Ovary (tissue), 9 donors: Measurements from ENCODE around the gene COL6A1. TPM values are rescaled to one million over a fixed set of nuclear protein-coding genes. Genes with fewer than 3 reads are reported as not detected.
A peak's percentile ranks its signal among the peaks of the same experiment; 100 is the strongest.
"Not testable (repeated sequence)": the region's sequence is repeated elsewhere in the genome, so short reads cannot be mapped to it uniquely, and the experiment has no call there.

Experiments
- DNase-seq, 5 donors: peaks; one replicate each; pipeline ENCODE4 v3.0.0-alpha.2; 2019 to 2020
- H3K27ac ChIP-seq, 2 donors: fragments of 200-600 bp; one replicate each; pipeline versions ENCODE4 v1.5.1 to v1.8.0; 2019 to 2022
- H3K27me3 ChIP-seq: fragments of 200-600 bp; one replicate; pipeline ENCODE4 v1.8.0; 2022
- H3K36me3 ChIP-seq: fragments of 200-600 bp; sonication (generic); one replicate; pipeline ENCODE4 v1.5.1; 2019
- H3K4me1 ChIP-seq: one replicate; pipeline ENCODE4 v1.8.1; 2013; ENCODE audit warnings: mild to moderate bottlenecking, moderate library complexity; ENCODE audit not compliant: insufficient read depth
- H3K4me3 ChIP-seq: fragments of 200-600 bp; sonication (generic); one replicate; pipeline ENCODE4 v1.5.1; 2017
- H3K9me3 ChIP-seq, 2 donors: fragments of 200-600 bp in 1 of 2; sonication (generic) in 1 of 2; one replicate each; pipeline versions ENCODE4 v1.5.1 to v1.8.1; 2013 to 2019; ENCODE audit warnings: mild to moderate bottlenecking in 1 of 2, moderate library complexity in 1 of 2
- CTCF ChIP-seq, 3 donors: fragments of 450-650 bp in 2 of 3; fragments of 200-600 bp in 1 of 3; IDR thresholded peaks; one replicate each; pipeline versions ENCODE4 v1.5.1 to v1.8.0; 2016 to 2022; ENCODE audit warnings: antibody characterized with exemption in 3 of 3, mild to moderate bottlenecking in 1 of 3
- EP300 ChIP-seq: sonication (generic); formaldehyde crosslinking; IDR thresholded peaks from one replicate; pipeline ENCODE4 v1.6.1; 2017; ENCODE audit warnings: antibody characterized with exemption
- POLR2A ChIP-seq: fragments of 450-650 bp; IDR thresholded peaks from one replicate; pipeline ENCODE4 v1.6.1; 2017; ENCODE audit warnings: antibody characterized with exemption, mild to moderate bottlenecking, moderate library complexity
- WGBS, 3 donors: extraction: QIAGEN DNeasy Blood & Tissue Kit in 1 of 3; methylation state at CpG; one replicate each; pipeline versions ENCODE4 v1.1.5 to v1.1.7; 2013 to 2017; 5-methylcytosine and 5-hydroxymethylcytosine counted together
- intact Hi-C, 4 donors: fragments of 100-400 bp; cut with DNase I; formaldehyde crosslinking; loops; one replicate each; pipeline versions ENCODE4 v1.11.0 to v1.15.1; 2022 to 2023
- polyA plus RNA-seq, 2 donors: library from polyadenylated mRNA; stranded (reverse); fragments of 200-250 nt in 1 of 2; fragments of 350-450 nt in 1 of 2; fragmentation: Illumina TruSeq in 1 of 2; extraction: RNeasy Lipid Tissue Mini Kit (QIAGEN cat#74804) in 1 of 2; gene quantifications; one replicate each; pipeline ENCODE4 v1.2.3, GENCODE V29; 2013 to 2014
- total RNA-seq, 7 donors: library from RNA; depleted of rRNA in 2 of 7; stranded (reverse); fragments of >200 nt in 2 of 7; fragmentation: NEBNext Ultra II Directional in 3 of 7; extraction: Animal tissue kit (Norgen Biotek cat#: 25700) in 3 of 7; gene quantifications; one replicate each; pipeline versions ENCODE4 v1.1.0 to v1.2.4, GENCODE V29; 2016 to 2023
- donor health status: DM: no; HTN: no; CAD: no; lungs with moderate emphysema.
- donor health status: DM: no; HTN: no; CAD: no.
- donor health status: Bipolar disorder and iron deficiency.
- donor health status: DM: yes; HTN: yes; CAD: no.
- donor health status: DM: no; HTN: no; CAD: no.
- donor health status: DM: yes; HTN: yes; CAD: no.

COL6A1 gene
- total and polyA plus RNA-seq, 9 donors, result 112 to 905 (median 731) TPM

GRCh38 chr21:45975020-45975666 lies 6.4 kb upstream of the COL6A1 start:
- Histone ChIP-seq H3K4me1 (peaks cover 37% of the 10 kb centered on the region), H3K4me3 (peak overlapping the region; percentile 59), H3K9me3 (no peaks in the 10 kb centered on the region), H3K27ac (peak overlapping the region; percentile 86 to 94), H3K27me3 (no peaks in the 10 kb centered on the region), H3K36me3 (no peaks in the 10 kb centered on the region)
- TF ChIP-seq EP300 (no peak), POLR2A (no peak)
- intact Hi-C loops, result loop anchor here in 1 of 4 donors (10.0 kb wide), 1 partner anchor 80 kb away; no protein-coding TSS in a partner anchor
- 31 to 40% (median 33%) methylated on average over 33 of the region's 33 CpGs for WGBS, 3 donors
- DNase-seq, result peak; percentile 62 to 77 (median 74)

DNA sequence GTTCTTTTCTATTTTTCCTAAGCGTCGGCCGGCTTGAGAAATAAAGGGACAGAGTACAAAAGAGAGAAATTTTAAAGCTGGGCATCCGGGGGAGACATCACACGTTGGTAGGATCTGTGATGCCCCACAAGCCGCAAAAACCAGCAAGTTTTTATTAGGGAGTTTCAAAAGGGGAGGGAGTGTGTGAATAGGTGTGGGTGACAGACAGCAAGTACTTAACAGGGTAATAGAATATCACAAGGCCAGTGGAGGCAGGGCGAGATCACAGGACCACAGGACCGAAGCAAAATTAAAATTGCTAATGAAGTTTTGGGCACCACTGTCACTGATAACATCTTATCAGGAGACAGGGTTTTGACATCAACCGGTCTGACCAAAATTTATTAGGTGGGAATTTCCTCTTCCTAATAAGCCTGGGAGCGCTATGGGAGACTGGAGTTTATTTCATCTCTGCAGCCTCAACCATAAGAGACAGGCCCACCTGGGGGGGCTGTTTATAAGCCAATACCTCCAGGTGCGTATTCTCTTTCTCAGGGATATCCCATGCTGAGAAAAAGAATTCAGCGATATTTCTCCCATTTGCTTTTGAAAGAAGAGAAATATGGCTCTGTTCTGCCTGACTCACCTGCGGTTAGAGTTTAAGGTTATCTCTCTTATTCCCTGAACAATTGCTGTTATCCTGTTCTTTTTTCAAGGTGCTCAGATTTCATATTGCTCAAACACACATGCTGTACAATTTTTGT lies 5.7 kb upstream of the COL6A1 start:
- not testable (repeated sequence) for H3K36me3 ChIP-seq, H3K4me3 ChIP-seq, H3K27me3 ChIP-seq, H3K9me3 ChIP-seq
- DNase-seq, result peak in 1 of 5 donors; percentile 7
- intact Hi-C loops, result loop anchor here in 1 of 4 donors (10.0 kb wide), 1 partner anchor 79 kb away; no protein-coding TSS in a partner anchor
- H3K27ac ChIP-seq, result peak overlapping the region; percentile 86 to 94
- H3K4me1 ChIP-seq, result peaks cover 35% of the 10 kb centered on the region
- 76 to 93% (median 89%) methylated on average over 13 of the region's 13 CpGs for WGBS, 3 donors

GRCh38 chr21:45976701-45977311 lies 4.8 kb upstream of the COL6A1 start:
- H3K36me3 ChIP-seq, result no peaks in the 10 kb centered on the region
- H3K4me1 ChIP-seq, result peaks cover 27% of the 10 kb centered on the region
- TF ChIP-seq CTCF (IDR thresholded peaks at IDR 0.05) (no peak), POLR2A (no peak), EP300 (no peak)
- no peaks in the 10 kb centered on the region for H3K27me3 ChIP-seq
- H3K9me3 ChIP-seq, result no peaks in the 10 kb centered on the region
- intact Hi-C loops, result loop anchor here in 1 of 4 donors (10.0 kb wide), 1 partner anchor 78 kb away; no protein-coding TSS in a partner anchor
- H3K4me3 ChIP-seq, result no peak overlapping the region
- WGBS, 3 donors, result 65 to 71% (median 69%) methylated on average over 11 of the region's 11 CpGs
- peak overlapping the region; percentile 71 to 72 for H3K27ac ChIP-seq
- peak in 4 of 5 donors; percentile 31 to 62 (median 48) for DNase-seq

GRCh38 chr21:45977396-45977795 lies 4.2 kb upstream of the COL6A1 start:
- Histone ChIP-seq H3K4me1 (peaks cover 23% of the 10 kb centered on the region), H3K36me3 (no peaks in the 10 kb centered on the region), H3K27ac (peak overlapping the region; percentile 71 to 72), H3K27me3 (no peaks in the 10 kb centered on the region), H3K9me3 (no peaks in the 10 kb centered on the region), H3K4me3 (no peak overlapping the region)
- TF ChIP-seq EP300, result no peak
- TF ChIP-seq CTCF (IDR thresholded peaks at IDR 0.05), result no peak
- TF ChIP-seq POLR2A, result no peak
- 10 to 33% (median 27%) methylated on average over 5 of the region's 5 CpGs for WGBS, 3 donors
- intact Hi-C loops, result loop anchor here in 1 of 4 donors (10.0 kb wide), 1 partner anchor 77 kb away; no protein-coding TSS in a partner anchor
- peak; percentile 73 to 86 (median 79) for DNase-seq

DNA sequence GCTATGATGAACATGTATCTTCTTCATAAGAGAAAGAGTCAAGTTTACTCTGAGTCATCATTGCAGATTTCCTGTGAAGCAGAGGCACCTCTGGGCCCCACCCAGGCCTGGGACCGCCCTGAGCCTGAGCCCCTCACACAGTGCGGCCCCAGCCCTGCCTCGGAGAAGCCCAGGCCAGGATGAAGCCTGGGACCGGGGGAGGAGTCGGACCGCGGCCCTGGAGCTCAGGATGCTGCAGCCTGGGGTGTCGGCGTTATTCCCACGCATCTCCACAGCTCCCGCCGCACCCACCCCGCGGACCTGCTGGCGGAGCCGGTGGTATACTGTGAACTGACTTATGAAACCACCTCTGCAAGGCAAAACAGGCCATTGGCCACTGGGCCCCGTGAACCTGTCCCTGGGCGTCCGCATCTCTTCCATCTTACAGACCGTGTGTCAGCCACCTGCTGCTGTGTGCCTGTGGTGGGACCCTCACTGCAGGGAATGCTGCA lies 2.4 kb upstream of the COL6A1 start:
- TF ChIP-seq CTCF (IDR thresholded peaks at IDR 0.05), result no peak
- no peak for TF ChIP-seq POLR2A
- no peak for TF ChIP-seq EP300
- peak; percentile 34 to 63 (median 60) for DNase-seq
- peak overlapping the region; percentile 32 to 59 for H3K27ac ChIP-seq
- no peak overlapping the region for H3K4me3 ChIP-seq
- H3K4me1 ChIP-seq, result peaks cover 18% of the 10 kb centered on the region
- H3K9me3 ChIP-seq, result no peaks in the 10 kb centered on the region
- no peaks in the 10 kb centered on the region for H3K36me3 ChIP-seq
- no peaks in the 10 kb centered on the region for H3K27me3 ChIP-seq
- 61 to 83% (median 78%) methylated on average over 20 of the region's 20 CpGs for WGBS, 3 donors
- intact Hi-C loops, result loop anchor here in 1 of 4 donors (10.0 kb wide), 1 partner anchor 76 kb away; no protein-coding TSS in a partner anchor
